Upper lobe of left lung (tissue), 4 donors: ENCODE data around the gene AHSP.

Experiments
- CTCF ChIP-seq, 6 experiments: fragments of 450-650 bp in 4 of 6; fragments of 200-600 bp in 2 of 6; sonication (generic) in 2 of 6; IDR thresholded peaks; one replicate each; pipeline ENCODE4 v1.5.1; 2016 to 2019; ENCODE audit warnings: antibody characterized with exemption in 6 of 6
- POLR2AphosphoS5 ChIP-seq, 2 donors: sonication (generic); formaldehyde crosslinking; IDR thresholded peaks; one replicate each; pipeline ENCODE4 v1.5.1; 2017; ENCODE audit warnings: antibody characterized with exemption in 2 of 2

- no peak for TF ChIP-seq POLR2AphosphoS5 (IDR thresholded peaks at IDR 0.05)
- no peak for TF ChIP-seq CTCF (IDR thresholded peaks at IDR 0.05)
Observed at GRCh38 chr16:31529108-31529936, 1.6 kb downstream of the AHSP start.
